H9 (cell line): ENCODE measurements around the gene INSRR. TPM values are rescaled to one million over a fixed set of nuclear protein-coding genes. Genes with fewer than 3 reads are reported as not detected.

Experiments
- DNase-seq: peaks from one replicate; pipeline ENCODE4 v3.0.0-alpha.2; 2017
- H2AFZ ChIP-seq: one replicate; pipeline ENCODE4 v1.6.1; 2013; ENCODE audit warnings: mild to moderate bottlenecking, low read length, control low read depth, moderate library complexity
- H2AK5ac ChIP-seq: 2 replicates; pipeline ENCODE4 v1.6.1; 2013; ENCODE audit warnings: low read length, control low read depth, mixed read lengths; ENCODE audit not compliant: insufficient read length
- H2BK120ac ChIP-seq: one replicate; pipeline ENCODE4 v1.6.1; 2013; ENCODE audit warnings: low read depth, mild to moderate bottlenecking, low read length, control low read depth, inconsistent platforms; ENCODE audit not compliant: poor library complexity, severe bottlenecking
- H2BK12ac ChIP-seq: 2 replicates; pipeline ENCODE4 v1.6.1; 2013; ENCODE audit warnings: low read length, control low read depth, mixed read lengths, low read depth; ENCODE audit not compliant: insufficient read length
- H2BK15ac ChIP-seq: 2 replicates; pipeline ENCODE4 v1.6.1; 2013; ENCODE audit warnings: low read depth, low read length, control low read depth
- H2BK20ac ChIP-seq: one replicate; pipeline ENCODE4 v1.6.1; 2013; ENCODE audit warnings: low read depth, mild to moderate bottlenecking, low read length, control low read depth, inconsistent platforms; ENCODE audit not compliant: poor library complexity, severe bottlenecking
- H2BK5ac ChIP-seq: 2 replicates; pipeline ENCODE4 v1.6.1; 2013; ENCODE audit warnings: low read length, control low read depth, mixed read lengths; ENCODE audit not compliant: insufficient read length
- H3K14ac ChIP-seq: 2 replicates; pipeline ENCODE4 v1.6.1; 2013; ENCODE audit warnings: low read length, control low read depth; ENCODE audit not compliant: insufficient read depth
- H3K18ac ChIP-seq: 2 replicates; pipeline ENCODE4 v1.6.1; 2013; ENCODE audit warnings: low read depth, mild to moderate bottlenecking, mixed read lengths, low read length, control low read depth; ENCODE audit not compliant: insufficient read length
- H3K23ac ChIP-seq: 2 replicates; pipeline ENCODE4 v1.6.1; 2013; ENCODE audit warnings: low read length, control low read depth, mixed read lengths, low read depth; ENCODE audit not compliant: insufficient read length
- H3K23me2 ChIP-seq: 2 replicates; pipeline ENCODE4 v1.6.1; 2013; ENCODE audit warnings: low read depth, mild to moderate bottlenecking, mixed read lengths, low read length, control low read depth; ENCODE audit not compliant: insufficient read length, poor library complexity, severe bottlenecking
- H3K27ac ChIP-seq: 2 replicates; pipeline ENCODE4 v1.5.1; 2013; ENCODE audit warnings: low read length, control low read depth, mixed read lengths, low read depth; ENCODE audit not compliant: insufficient read length
- H3K27me3 ChIP-seq: 2 replicates; pipeline ENCODE4 v1.6.1; 2013; ENCODE audit warnings: low read length, control low read depth, inconsistent platforms; ENCODE audit not compliant: insufficient read depth
- H3K4ac ChIP-seq: 2 replicates; pipeline ENCODE4 v1.6.1; 2013; ENCODE audit warnings: low read depth, mild to moderate bottlenecking, control low read depth, inconsistent platforms, low read length, moderate library complexity
- H3K4me1 ChIP-seq: 2 replicates; pipeline ENCODE4 v1.6.1; 2013; ENCODE audit warnings: low read length, control low read depth, inconsistent platforms; ENCODE audit not compliant: insufficient read depth
- H3K4me2 ChIP-seq: 2 replicates; pipeline ENCODE4 v1.6.1; 2013; ENCODE audit warnings: low read length, control low read depth, mixed read lengths; ENCODE audit not compliant: insufficient read length, insufficient read depth
- H3K56ac ChIP-seq: 2 replicates; pipeline ENCODE4 v1.6.1; 2013; ENCODE audit warnings: low read depth, mild to moderate bottlenecking, mixed read lengths, low read length, control low read depth; ENCODE audit not compliant: insufficient read length
- H3K79me1 ChIP-seq: 2 replicates; pipeline ENCODE4 v1.6.1; 2013; ENCODE audit warnings: low read depth, mild to moderate bottlenecking, moderate library complexity, low read length, control low read depth, inconsistent platforms; ENCODE audit not compliant: insufficient read depth, poor library complexity, severe bottlenecking
- H3K79me2 ChIP-seq: 2 replicates; pipeline ENCODE4 v1.6.1; 2013; ENCODE audit warnings: low read length, control low read depth, inconsistent platforms; ENCODE audit not compliant: insufficient read depth
- H3K9ac ChIP-seq: 2 replicates; pipeline ENCODE4 v1.6.1; 2013; ENCODE audit warnings: low read length, control low read depth, mixed read lengths; ENCODE audit not compliant: insufficient read length; ENCODE audit errors: extremely low read depth
- H3K9me3 ChIP-seq: one replicate; pipeline ENCODE4 v1.6.1; 2013; ENCODE audit warnings: low read depth, low read length, inconsistent platforms; ENCODE audit not compliant: control insufficient read depth
- H3T11ph ChIP-seq: one replicate; pipeline ENCODE4 v1.6.1; 2013; ENCODE audit warnings: mild to moderate bottlenecking, low read length, control low read depth, inconsistent platforms
- H4K20me1 ChIP-seq: one replicate; pipeline ENCODE4 v1.6.1; 2013; ENCODE audit not compliant: control insufficient read depth, insufficient read length, insufficient read depth
- H4K5ac ChIP-seq: 2 replicates; pipeline ENCODE4 v1.6.1; 2013; ENCODE audit warnings: low read depth, mild to moderate bottlenecking, mixed read lengths, low read length, control low read depth; ENCODE audit not compliant: insufficient read length
- H4K8ac ChIP-seq: replicated peaks from 2 replicates; pipeline ENCODE4 v1.6.1; 2013; ENCODE audit warnings: low read length, control low read depth, mixed read lengths, low read depth; ENCODE audit not compliant: insufficient read length
- H4K91ac ChIP-seq: 2 replicates; pipeline ENCODE4 v1.6.1; 2013; ENCODE audit warnings: low read depth, mild to moderate bottlenecking, moderate library complexity, mixed read lengths, low read length, control low read depth; ENCODE audit not compliant: insufficient read length
- H3K27ac Mint-ChIP-seq, 3 experiments: 2 replicates in 2 of 3; 3 replicates in 1 of 3; pipeline ENCODE4 v1.8.0; 2020 to 2021; ENCODE audit warnings: mixed read lengths in 3 of 3, mild to moderate bottlenecking in 1 of 3, moderate library complexity in 1 of 3
- H3K27me3 Mint-ChIP-seq: 2 replicates; pipeline ENCODE4 v1.8.0; 2021; ENCODE audit warnings: low read depth, mild to moderate bottlenecking, moderate library complexity, mixed read lengths
- H3K36me3 Mint-ChIP-seq, 3 experiments: 2 replicates in 2 of 3; 3 replicates in 1 of 3; pipeline ENCODE4 v1.8.0; 2020 to 2021; ENCODE audit warnings: low read depth in 3 of 3, mixed read lengths in 3 of 3; ENCODE audit not compliant: insufficient read depth in 1 of 3
- H3K4me1 Mint-ChIP-seq, 2 experiments: 2 replicates each; pipeline ENCODE4 v1.8.0; 2020; ENCODE audit warnings: mixed read lengths in 2 of 2
- H3K4me3 Mint-ChIP-seq, 2 experiments: 2 replicates in 1 of 2; 3 replicates in 1 of 2; pipeline ENCODE4 v1.8.0; 2020 to 2021; ENCODE audit warnings: mild to moderate bottlenecking in 2 of 2, mixed read lengths in 2 of 2, moderate library complexity in 1 of 2
- H3K9me3 Mint-ChIP-seq, 2 experiments: 2 replicates in 1 of 2; 3 replicates in 1 of 2; pipeline ENCODE4 v1.8.0; 2020; ENCODE audit warnings: mild to moderate bottlenecking in 2 of 2, mixed read lengths in 2 of 2, moderate library complexity in 1 of 2
- WGBS: extraction: QIAGEN DNeasy Blood & Tissue Kit; methylation state at CpG from one replicate; pipeline ENCODE4 v1.1.7; 2013; ENCODE audit warnings: missing lambda C conversion rate, low lambda C conversion rate, mixed read lengths; ENCODE audit not compliant: insufficient read length; ENCODE audit errors: extremely low coverage; 5-methylcytosine and 5-hydroxymethylcytosine counted together
- total RNA-seq: library from RNA; stranded (reverse); gene quantifications from 2 replicates; pipeline ENCODE4 v1.2.1, GENCODE V29; 2021
- TF ChIP-seq, protein P1 (sequence below): fragments of 200-600 bp; sonication (generic); conservative IDR thresholded peaks from 3 replicates; pipeline ENCODE4 v1.8.0; 2021; ENCODE audit warnings: antibody characterized with exemption, mild to moderate bottlenecking

The INSRR gene
- total RNA-seq, 1 experiment from 2014 or later = not detected

DNA sequence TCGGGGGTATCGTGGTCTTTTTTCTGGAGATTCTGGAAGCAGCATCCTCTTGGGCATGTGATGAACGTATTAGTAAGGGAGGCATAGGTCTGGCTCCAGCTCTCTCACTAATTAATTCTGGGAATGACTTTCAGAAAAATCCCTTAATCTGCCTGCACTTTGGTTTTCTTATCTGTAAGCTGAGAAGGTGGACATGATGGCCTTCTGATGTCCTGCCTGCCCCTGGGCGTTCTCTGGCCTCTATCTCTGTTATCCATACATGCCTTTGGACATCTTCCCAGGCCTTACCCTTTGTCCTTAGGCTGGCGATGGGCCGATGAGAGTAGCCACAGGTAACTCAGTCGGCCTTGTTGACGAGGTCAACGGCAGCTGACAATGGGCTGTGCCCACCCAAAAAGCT lies 10.5 kb upstream of the INSRR start:
- H4K5ac ChIP-seq = no peak overlapping the region
- no peak overlapping the region for H3K18ac ChIP-seq
- no peak overlapping the region for H3K56ac ChIP-seq
- H3K23ac ChIP-seq = no peak overlapping the region
- H3K9me3 ChIP-seq = no peaks in the 10 kb centered on the region
- no peaks in the 10 kb centered on the region for H4K20me1 ChIP-seq
- DNase-seq = no peak
- no peaks in the 10 kb centered on the region for H3K79me1 ChIP-seq
- no peaks in the 10 kb centered on the region; the same call in 1 of the 2 replicates for H3K4me1 ChIP-seq
- H2AK5ac ChIP-seq = no peak overlapping the region
- H2BK12ac ChIP-seq = no peak overlapping the region
- H3K27me3 Mint-ChIP-seq = peaks cover 59% of the 10 kb centered on the region
- H2BK120ac ChIP-seq = no peak overlapping the region
- no peak overlapping the region for H3K4ac ChIP-seq
- no peak overlapping the region for H3K9ac ChIP-seq
- no peak overlapping the region for H3K4me2 ChIP-seq
- H3K27ac Mint-ChIP-seq = no peak overlapping the region
- H3K14ac ChIP-seq = no peak overlapping the region
- no peak overlapping the region for H4K91ac ChIP-seq
- H3K27me3 ChIP-seq = no peaks in the 10 kb centered on the region
- no peaks in the 10 kb centered on the region for H3K79me2 ChIP-seq
- no CpG with 5 or more reads among the region's 9 CpGs for WGBS
- H2BK15ac ChIP-seq = no peak overlapping the region
- H3K9me3 Mint-ChIP-seq = no peaks in the 10 kb centered on the region; a peak in 1 of 5 replicates
- peaks cover 2 to 25% of the 10 kb centered on the region in 2 experiments; a peak in 2 of 4 replicates for H3K4me1 Mint-ChIP-seq
- H3K4me3 Mint-ChIP-seq = no peak overlapping the region; a peak in 1 of 5 replicates
- H2BK20ac ChIP-seq = no peak overlapping the region
- H3T11ph ChIP-seq = no peak overlapping the region
- no peak overlapping the region for H2AFZ ChIP-seq
- TF ChIP-seq, protein P1, sequence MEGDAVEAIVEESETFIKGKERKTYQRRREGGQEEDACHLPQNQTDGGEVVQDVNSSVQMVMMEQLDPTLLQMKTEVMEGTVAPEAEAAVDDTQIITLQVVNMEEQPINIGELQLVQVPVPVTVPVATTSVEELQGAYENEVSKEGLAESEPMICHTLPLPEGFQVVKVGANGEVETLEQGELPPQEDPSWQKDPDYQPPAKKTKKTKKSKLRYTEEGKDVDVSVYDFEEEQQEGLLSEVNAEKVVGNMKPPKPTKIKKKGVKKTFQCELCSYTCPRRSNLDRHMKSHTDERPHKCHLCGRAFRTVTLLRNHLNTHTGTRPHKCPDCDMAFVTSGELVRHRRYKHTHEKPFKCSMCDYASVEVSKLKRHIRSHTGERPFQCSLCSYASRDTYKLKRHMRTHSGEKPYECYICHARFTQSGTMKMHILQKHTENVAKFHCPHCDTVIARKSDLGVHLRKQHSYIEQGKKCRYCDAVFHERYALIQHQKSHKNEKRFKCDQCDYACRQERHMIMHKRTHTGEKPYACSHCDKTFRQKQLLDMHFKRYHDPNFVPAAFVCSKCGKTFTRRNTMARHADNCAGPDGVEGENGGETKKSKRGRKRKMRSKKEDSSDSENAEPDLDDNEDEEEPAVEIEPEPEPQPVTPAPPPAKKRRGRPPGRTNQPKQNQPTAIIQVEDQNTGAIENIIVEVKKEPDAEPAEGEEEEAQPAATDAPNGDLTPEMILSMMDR = no peak
- H2BK5ac ChIP-seq = no peak overlapping the region
- no peaks in the 10 kb centered on the region for H3K36me3 Mint-ChIP-seq
- H4K8ac ChIP-seq = no peak overlapping the region
- H3K23me2 ChIP-seq = no peaks in the 10 kb centered on the region
- H3K27ac ChIP-seq = no peak overlapping the region
